DMS 273 treated with DMSO at 0.1 percent for 48 hours (cell line): Measurements from ENCODE around the gene ASIC5.
"Not testable (repeated sequence)": the region's sequence is repeated elsewhere in the genome, so short reads cannot be mapped to it uniquely, and the experiment has no call there.

Source experiments
- DNase-seq: peaks from one replicate; lab custom pipeline; 2025; lab: John Stamatoyannopoulos, UW

ASIC5 gene

GRCh38 chr4:155800685-155801343, 65.3 kb downstream of the ASIC5 start:
- no peak for DNase-seq

- no peak for DNase-seq
These were observed 66.3 kb downstream of the ASIC5 start for GRCh38 chr4:155799794-155800123.

GRCh38 chr4:155799116-155799793, 66.8 kb downstream of the ASIC5 start:
- DNase-seq: no peak

GRCh38 chr4:155797581-155797980, 68.5 kb downstream of the ASIC5 start:
- not testable (repeated sequence) for DNase-seq

- no peak for DNase-seq
These were observed 70.1 kb downstream of the ASIC5 start for GRCh38 chr4:155795991-155796390.

- DNase-seq: no peak
These were observed 71.4 kb downstream of the ASIC5 start for GRCh38 chr4:155794589-155795236.

- no peak for DNase-seq
These were observed 76.1 kb downstream of the ASIC5 start for GRCh38 chr4:155789982-155790381.

GRCh38 chr4:155789391-155789790, 76.7 kb downstream of the ASIC5 start:
- no peak for DNase-seq

GRCh38 chr4:155787113-155787710, 78.9 kb downstream of the ASIC5 start:
- peak; percentile 20 for DNase-seq

GRCh38 chr4:155785828-155786227, 80.2 kb downstream of the ASIC5 start:
- no peak for DNase-seq

GRCh38 chr4:155784637-155785036, 81.4 kb downstream of the ASIC5 start:
- no peak for DNase-seq

GRCh38 chr4:155781249-155781831, 84.7 kb downstream of the ASIC5 start:
- DNase-seq: no peak

- no peak for DNase-seq
These were observed 85.3 kb downstream of the ASIC5 start for GRCh38 chr4:155780775-155781174.
